HUES48 (cell line): Measurements from ENCODE around the gene KIF17.

Experiments used
- H3K27ac ChIP-seq: one replicate; pipeline ENCODE4 v1.7.0; 2013; ENCODE audit warnings: low read depth, low read length, inconsistent platforms
- H3K27me3 ChIP-seq: 2 replicates; pipeline ENCODE4 v1.6.1; 2013; ENCODE audit warnings: mild to moderate bottlenecking, low read length; ENCODE audit not compliant: control insufficient read depth, insufficient read depth
- H3K36me3 ChIP-seq: 2 replicates; pipeline ENCODE4 v1.6.1; 2013; ENCODE audit warnings: low read length; ENCODE audit not compliant: control insufficient read depth, insufficient read depth
- H3K4me1 ChIP-seq: 2 replicates; pipeline ENCODE4 v1.6.1; 2013; ENCODE audit warnings: mild to moderate bottlenecking, low read length; ENCODE audit not compliant: control insufficient read depth, insufficient read depth
- H3K4me3 ChIP-seq: 2 replicates; pipeline ENCODE4 v1.5.1; 2013; ENCODE audit warnings: mild to moderate bottlenecking, low read depth, low read length
- H3K9ac ChIP-seq: 2 replicates; pipeline ENCODE4 v1.6.1; 2013; ENCODE audit warnings: mild to moderate bottlenecking, low read depth, low read length, moderate library complexity
- H3K9me3 ChIP-seq: 2 replicates; pipeline ENCODE4 v1.6.1; 2013; ENCODE audit warnings: low read length; ENCODE audit not compliant: control insufficient read depth, insufficient read depth

Gene KIF17

DNA sequence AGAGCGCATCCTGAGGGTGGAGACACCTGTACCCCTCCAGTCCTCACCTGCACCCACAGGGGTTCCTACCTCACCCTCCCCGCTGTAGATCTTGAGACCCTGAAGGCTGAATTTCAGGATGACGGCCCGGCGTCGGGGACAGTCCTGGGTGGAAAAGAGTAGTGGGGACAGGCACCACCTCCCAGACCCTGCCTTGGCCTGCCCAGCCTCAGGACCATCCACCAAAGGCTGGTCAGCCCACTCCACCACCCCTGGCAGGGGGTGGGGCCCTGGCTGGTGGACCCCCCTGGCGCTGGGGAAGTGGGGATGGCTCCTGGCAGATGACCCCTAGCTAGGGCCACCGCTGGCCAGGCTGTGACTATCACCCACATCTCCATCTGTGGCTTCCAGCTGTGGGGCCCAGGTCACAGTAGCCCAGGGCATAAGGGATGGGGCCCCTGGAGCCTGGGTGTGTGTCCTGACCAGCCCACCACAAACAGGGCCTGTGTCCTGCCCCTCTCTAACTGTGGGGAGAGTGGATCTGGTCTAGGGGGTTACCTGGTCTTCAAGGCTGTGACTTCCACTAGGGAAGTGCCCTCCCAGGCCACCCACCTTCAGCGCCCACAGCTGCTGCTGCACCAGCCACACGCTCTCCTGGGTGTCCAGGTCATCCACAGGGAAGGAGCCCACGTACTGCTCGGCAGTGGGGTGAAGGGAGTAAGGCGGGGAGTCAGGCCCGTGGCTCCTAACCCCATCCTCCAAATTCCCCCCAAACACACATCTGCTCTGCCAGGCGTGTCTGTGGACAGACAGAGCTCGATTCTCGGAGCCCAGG, 9.3 kb upstream of the KIF17 start:
- H3K27ac ChIP-seq = no peak overlapping the region
- H3K4me3 ChIP-seq = 0 out of 2 replicates have a peak overlapping the region, but pooled peaks have one; percentile 14
- peaks cover 24% of the 10 kb centered on the region for H3K4me1 ChIP-seq
- H3K27me3 ChIP-seq = peaks cover 29% of the 10 kb centered on the region
- no peaks in the 10 kb centered on the region for H3K36me3 ChIP-seq
- H3K9ac ChIP-seq = 0 out of 2 replicates have a peak overlapping the region, but pooled peaks have one; percentile 21
- H3K9me3 ChIP-seq = no peaks in the 10 kb centered on the region

DNA sequence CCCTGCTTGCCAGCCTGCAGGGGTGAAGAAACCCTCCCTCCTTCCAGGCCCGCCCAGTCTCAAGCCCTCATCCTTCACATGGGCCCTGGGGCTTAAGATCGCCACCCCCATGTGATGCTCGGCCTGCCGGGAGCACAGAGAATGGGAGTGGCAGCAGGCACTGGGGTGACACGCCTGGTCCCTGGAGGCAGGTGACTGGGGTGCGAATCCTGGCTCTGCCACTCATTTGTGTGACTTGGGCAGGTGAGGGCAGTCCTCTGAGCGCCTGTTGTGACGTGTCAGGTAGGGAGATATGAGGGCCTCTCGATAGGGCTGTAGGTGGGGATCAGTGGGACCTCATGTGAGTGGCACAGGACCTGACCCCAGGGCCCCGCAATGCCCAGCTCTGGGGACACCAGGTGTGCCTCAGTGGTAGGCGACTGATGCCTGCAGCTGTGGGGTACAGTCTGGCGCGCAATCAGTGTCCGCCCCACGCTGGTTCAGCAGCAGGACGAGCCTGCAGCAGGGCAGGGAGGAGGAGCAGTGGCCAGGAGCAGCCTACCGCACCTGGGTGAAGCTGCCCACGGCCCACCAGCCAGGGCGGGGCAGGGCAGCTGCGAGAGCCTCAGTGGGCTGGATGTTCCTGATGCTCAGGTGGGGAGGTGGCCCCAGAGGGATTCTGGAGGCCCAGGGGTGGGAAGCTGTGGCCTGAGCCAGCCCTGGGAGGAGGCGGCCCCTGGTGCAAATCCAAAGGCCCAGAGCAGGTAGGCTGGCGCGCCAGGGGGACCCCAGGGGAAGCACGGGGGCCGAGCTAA, 8.5 kb upstream of the KIF17 start:
- no peaks in the 10 kb centered on the region for H3K9me3 ChIP-seq
- no peak overlapping the region for H3K9ac ChIP-seq
- H3K4me3 ChIP-seq = no peak overlapping the region
- peaks cover 24% of the 10 kb centered on the region for H3K4me1 ChIP-seq
- H3K27ac ChIP-seq = no peak overlapping the region
- no peaks in the 10 kb centered on the region for H3K36me3 ChIP-seq
- H3K27me3 ChIP-seq = peaks cover 24% of the 10 kb centered on the region

DNA sequence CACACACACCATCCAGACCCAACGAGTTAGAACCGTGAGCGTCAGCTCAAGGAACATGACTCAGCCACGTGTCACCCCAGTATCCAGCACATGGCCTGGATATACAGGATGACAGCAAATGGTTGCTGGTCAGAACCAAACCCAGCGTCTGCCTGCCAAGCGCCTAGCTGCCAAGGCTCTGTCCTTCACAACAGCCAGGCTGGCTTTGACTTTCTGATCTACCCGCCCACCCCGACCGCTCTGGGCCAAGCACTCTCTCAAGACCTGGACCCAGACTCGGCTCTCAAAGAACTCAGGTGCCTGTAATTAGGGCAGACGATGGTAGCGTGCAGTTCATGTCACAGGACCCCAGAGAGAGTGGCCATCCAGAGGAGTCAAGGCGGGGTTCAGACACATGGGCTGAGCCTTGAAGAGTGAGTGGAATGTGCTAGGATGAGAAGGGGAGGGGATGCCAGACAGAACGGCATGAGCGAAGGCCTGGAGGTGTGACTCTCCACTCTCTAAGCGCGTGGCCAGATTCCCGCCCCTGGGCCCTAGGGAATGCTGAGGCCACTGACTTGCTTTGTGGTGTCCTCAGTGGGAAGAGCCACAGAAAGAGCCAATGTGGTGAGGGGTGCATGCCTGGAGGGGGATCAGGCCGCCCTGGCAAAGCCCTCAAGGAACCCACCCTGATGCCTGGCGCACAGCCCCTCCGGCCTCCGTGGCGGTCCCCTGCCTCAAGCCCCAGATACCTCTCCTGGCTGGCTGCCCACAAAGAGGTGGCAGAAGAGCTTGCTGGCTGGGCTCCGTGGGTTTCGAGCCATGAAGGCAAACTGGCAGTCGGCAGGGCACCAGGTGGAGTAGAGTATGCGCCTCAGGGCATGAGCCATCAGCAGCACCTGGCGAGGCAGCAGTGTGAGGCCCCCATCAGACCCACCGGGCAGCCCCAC, 7.6 kb upstream of the KIF17 start:
- no peak overlapping the region for H3K4me3 ChIP-seq
- no peak overlapping the region for H3K27ac ChIP-seq
- H3K27me3 ChIP-seq = peaks cover 15% of the 10 kb centered on the region
- H3K9ac ChIP-seq = no peak overlapping the region
- no peaks in the 10 kb centered on the region for H3K36me3 ChIP-seq
- H3K9me3 ChIP-seq = no peaks in the 10 kb centered on the region
- peaks cover 24% of the 10 kb centered on the region for H3K4me1 ChIP-seq

DNA sequence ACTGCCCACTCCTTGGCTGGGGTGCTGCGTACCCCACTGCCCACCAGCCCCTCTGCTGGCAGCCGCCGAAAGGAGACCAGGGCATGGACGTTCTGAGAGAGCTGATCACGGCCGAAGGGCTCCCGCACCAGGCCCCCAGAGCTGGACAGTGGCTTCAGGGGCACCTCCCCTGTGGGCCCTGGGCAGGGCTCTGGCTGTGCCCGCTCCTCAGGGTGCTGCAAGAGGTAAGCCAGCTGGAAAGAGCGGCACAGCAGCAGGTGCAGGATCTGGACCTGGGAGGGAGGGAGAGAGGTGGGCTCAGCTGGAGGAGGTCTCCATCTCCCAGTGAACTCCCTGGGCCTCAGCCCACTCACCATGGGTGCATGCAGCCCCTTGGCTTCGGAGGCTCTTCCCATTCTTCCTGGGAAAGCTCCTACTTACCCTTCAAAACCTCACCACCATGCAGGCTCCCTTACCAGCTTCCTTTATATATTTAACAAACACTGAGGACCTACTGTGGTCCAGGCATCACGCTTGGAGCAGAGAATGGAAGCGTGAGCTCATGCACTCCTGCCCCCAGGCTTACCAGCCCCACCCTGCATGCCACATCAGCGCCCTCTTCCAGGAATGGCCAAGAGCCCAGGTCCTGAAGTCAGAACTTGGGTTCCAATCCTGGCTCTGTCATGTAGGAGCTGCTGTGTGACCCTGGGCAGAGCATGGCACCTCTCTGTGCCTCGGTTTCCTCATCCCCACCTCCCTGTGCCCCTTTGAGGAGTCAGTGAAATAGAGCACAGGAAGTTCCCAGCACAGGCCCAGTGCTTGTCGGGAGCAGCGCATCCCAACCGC, 6.8 kb upstream of the KIF17 start:
- Histone ChIP-seq H3K36me3 (no peaks in the 10 kb centered on the region), H3K9me3 (no peaks in the 10 kb centered on the region)

DNA sequence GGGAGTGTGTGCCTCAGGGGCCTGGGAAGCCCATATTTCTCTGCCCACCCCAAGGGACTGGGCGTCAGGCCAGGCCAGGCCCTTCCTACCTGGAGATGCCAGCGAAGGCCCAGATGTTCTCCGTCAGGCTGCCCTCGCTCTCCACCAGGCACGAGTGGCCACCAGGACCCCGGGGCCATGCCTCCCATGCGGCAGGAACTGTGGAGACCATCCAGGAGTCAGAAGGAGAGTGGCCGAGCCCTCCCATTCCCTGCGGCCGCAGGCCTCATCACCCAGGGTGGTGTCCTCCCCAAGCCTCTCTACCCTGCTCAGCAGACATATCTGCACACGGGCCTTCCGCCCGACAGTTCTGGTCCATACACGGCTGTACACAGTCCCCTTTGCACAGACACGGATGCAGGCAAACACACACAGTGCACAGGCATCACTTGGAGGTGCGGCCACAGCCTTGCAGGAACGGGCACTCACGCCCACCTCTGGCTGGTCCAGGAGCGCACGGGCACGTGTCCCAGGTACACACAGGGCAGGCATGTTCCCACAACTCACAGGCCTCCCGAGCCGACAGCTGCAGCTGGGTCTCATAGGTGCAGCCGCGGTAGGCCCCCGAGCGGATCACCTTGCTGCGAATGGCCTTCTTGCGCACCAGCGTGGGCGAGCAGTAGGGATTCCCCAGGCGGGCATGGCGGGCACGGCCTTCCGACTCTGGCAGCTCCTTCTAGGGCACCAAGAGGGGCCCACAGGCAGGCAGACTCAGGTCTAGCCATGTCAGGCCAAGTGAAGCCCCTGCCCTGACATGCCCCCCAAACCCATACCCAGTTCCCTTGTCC, 5.9 kb upstream of the KIF17 start:
- Histone ChIP-seq H3K27me3 (peaks cover 5% of the 10 kb centered on the region), H3K36me3 (no peaks in the 10 kb centered on the region), H3K27ac (no peak overlapping the region), H3K4me1 (peaks cover 12% of the 10 kb centered on the region), H3K9me3 (no peaks in the 10 kb centered on the region), H3K4me3 (no peak overlapping the region), H3K9ac (no peak overlapping the region)

More for the DNA sequence above, 6.8 kb upstream of the KIF17 start:
- Histone ChIP-seq H3K27me3 (peaks cover 7% of the 10 kb centered on the region), H3K4me1 (peaks cover 18% of the 10 kb centered on the region), H3K27ac (no peak overlapping the region), H3K9ac (no peak overlapping the region), H3K4me3 (no peak overlapping the region)

DNA sequence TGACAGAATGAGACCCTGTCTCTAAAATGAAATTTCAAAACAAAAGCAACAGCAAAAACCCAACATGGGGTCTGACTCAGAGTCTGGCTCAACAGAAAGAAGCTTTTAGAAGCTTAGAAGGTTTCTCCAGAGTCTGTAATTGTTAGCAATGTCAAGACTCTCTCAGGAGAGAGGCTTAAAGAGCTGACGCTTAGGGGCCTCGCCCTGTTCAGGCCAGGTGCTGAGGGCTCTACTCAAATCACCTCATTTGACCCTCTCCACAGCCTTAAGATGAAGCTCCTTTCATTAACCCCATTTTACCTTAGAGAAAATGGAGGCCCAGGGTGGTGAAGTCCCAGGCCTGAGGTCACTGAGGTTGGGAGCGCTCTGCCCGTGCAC, 5.3 kb upstream of the KIF17 start:
- no peaks in the 10 kb centered on the region for H3K36me3 ChIP-seq
- H3K9ac ChIP-seq = no peak overlapping the region
- H3K4me1 ChIP-seq = peaks cover 9% of the 10 kb centered on the region
- H3K9me3 ChIP-seq = no peaks in the 10 kb centered on the region
- H3K27me3 ChIP-seq = peaks cover 11% of the 10 kb centered on the region
- no peak overlapping the region for H3K4me3 ChIP-seq
- no peak overlapping the region for H3K27ac ChIP-seq

DNA sequence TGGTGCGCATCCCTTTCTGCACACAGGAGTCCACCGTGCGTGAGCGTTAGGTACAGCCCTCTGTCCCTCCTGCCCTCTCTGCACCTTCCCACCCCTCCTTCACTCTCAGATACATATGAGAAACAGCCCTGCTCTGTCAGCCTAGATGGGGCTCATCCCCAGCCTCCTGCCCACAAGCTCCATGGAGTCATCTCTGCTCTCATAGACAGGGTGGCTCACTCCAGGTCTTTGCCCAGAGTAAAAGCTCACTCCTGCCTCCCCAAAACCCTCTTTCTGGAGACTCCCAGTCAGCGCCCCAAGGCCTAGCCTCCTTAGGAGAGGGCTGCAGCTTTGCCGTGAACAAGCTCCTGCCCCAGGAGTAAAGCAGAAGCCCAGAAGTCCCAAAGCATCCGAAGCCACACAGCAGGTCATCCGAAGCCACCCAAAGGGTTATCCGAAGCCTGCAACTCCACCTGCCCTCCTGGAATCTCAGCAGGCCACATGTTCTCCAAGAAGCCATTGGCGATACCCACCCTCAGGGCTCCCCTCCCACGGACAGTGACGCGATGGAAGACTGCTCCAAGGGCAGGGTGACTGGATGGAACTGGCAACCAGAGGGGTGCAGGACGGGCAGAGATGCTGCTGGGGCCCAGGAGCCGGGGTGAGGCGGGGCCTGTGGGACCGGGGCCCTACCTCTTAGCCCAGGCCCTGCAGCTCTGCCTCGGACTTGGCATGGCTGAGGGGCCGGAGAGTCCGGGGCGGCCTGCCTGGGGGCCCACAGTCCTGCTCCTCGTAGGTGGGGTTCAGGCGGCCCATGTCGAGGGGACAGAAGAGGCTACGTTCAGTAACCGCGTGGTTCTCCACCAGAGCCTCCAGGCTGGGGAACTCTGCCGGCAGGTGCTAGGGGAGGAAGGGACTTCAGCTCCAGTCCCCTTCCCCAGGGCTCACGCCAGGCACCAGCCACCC, 3.6 kb upstream of the KIF17 start:
- Histone ChIP-seq H3K36me3 (no peaks in the 10 kb centered on the region), H3K27me3 (peaks cover 18% of the 10 kb centered on the region), H3K9ac (no peak overlapping the region), H3K4me1 (no peaks in the 10 kb centered on the region), H3K27ac (no peak overlapping the region), H3K4me3 (no peak overlapping the region), H3K9me3 (no peaks in the 10 kb centered on the region)

DNA sequence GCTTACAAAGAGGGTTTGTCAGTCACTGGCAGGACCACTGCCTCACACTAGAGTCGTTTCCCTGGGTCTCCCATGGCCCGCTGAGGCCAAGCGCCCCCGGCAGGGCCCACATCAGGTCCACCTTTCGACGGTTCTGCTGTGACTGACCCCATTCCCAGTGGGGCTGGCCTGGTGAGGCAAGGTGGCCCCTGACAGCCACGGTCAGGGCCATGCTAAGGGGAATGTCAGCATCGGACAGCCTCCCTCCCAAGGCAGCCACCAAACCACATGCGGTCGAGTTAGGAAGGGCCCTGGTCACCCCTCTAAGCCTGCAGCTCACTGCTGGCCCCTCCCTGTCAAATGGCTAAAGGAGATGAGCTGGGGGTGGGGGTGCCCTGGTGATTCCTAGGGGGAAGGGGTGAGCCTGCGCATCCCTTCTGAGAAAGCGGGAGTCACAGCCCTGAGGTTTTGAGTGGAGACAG, 2.9 kb upstream of the KIF17 start:
- Histone ChIP-seq H3K9ac (no peak overlapping the region), H3K36me3 (no peaks in the 10 kb centered on the region), H3K27ac (no peak overlapping the region), H3K4me3 (no peak overlapping the region), H3K9me3 (no peaks in the 10 kb centered on the region), H3K27me3 (peaks cover 18% of the 10 kb centered on the region), H3K4me1 (no peaks in the 10 kb centered on the region)
